ENCODE data around the gene DCP1B.

Gene DCP1B

GRCh38 chr12:1910468-1910867 is 93.8 kb downstream of the DCP1B start:
- H3K4me3 ChIP-seq (ENCODE audit: control insufficient read depth, low read depth, low read length) = no peak overlapping the region
- no peak for DNase-seq (ENCODE audit: low read depth)
- TF ChIP-seq CTCF (IDR thresholded peaks at IDR 0.05; ENCODE audit: control insufficient read depth, insufficient read depth, low read depth, low read length, missing control alignments) = no peak

- DNase-seq (ENCODE audit: low read depth) = no peak
- no peak overlapping the region for H3K4me3 ChIP-seq (ENCODE audit: control insufficient read depth, low read depth, low read length)
- TF ChIP-seq CTCF (IDR thresholded peaks at IDR 0.05; ENCODE audit: control insufficient read depth, insufficient read depth, low read depth, low read length, missing control alignments) = no peak
These were observed 95.5 kb downstream of the DCP1B start for GRCh38 chr12:1908758-1909157.

DNA sequence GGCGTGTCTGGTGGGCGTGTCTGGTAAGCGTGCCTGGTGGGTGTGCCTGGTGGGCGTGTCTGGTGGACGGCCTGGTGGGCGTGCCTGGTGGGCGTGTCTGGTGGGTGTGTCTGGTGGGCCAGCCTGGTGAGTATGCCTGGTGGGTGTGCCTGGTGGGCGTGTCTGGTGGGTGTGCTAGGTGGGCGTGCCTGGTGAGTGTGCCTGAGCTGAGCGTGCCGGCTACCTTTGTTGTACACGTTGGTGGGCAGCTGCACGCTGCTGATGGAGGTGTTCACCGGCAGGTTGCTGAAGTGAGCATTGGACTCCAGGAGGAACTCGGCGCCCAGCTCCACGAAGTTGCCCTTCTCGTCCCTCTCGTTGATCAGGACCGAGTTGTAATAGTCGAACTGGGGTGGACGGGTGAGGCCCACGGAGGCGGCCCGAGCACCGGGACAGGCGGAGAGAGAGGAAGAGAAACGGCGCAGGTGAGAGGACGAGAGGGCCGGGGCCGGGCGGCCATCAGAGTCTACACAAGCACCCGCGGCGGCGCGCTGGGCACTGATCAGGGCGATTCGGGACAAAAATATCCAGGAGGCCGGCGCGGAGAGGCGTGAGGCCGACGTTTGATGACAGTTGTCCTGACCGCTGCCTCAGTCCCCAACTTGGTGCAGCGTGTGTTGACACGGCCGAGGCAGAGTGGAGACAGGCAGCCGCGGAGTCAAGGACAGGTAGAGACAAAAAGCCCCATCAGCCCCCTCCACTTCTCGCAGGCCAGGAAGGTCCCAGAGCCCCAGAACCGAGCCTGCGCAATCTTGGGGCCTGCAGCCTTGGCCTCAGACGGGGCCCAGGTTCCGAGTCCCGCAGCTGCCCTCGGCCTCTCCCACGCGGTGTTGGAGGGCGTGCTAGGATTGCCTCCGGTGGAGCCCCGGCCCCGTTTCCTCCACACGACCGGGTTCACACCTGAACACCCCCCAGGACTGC is 96.3 kb downstream of the DCP1B start:
- H3K4me3 ChIP-seq (ENCODE audit: control insufficient read depth, low read depth, low read length) = no peak overlapping the region
- DNase-seq (ENCODE audit: low read depth) = no peak
- no peak for TF ChIP-seq CTCF (IDR thresholded peaks at IDR 0.05; ENCODE audit: control insufficient read depth, insufficient read depth, low read depth, low read length, missing control alignments)

GRCh38 chr12:1906579-1906978 is 97.7 kb downstream of the DCP1B start:
- no peak for DNase-seq (ENCODE audit: low read depth)
- no peak overlapping the region for H3K4me3 ChIP-seq (ENCODE audit: control insufficient read depth, low read depth, low read length)
- no peak for TF ChIP-seq CTCF (IDR thresholded peaks at IDR 0.05; ENCODE audit: control insufficient read depth, insufficient read depth, low read depth, low read length, missing control alignments)

DNA sequence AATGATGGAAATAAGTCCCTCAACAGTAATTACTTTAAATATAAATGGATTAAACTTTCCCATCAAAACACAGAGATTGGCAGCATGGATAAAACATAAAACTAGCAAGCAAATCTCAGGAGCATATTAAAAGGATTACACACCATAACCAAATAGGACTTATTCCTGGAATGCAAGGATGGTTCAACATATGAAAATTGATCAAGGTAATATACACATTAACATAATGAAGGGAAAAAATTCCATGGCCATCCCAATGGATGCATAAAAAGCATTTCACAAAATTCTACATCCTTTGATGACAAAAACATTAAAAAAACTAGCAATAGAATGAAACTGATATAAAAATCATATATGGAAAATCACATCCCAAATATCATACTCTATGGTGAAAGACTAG is 99.4 kb downstream of the DCP1B start:
- TF ChIP-seq CTCF (IDR thresholded peaks at IDR 0.05; ENCODE audit: control insufficient read depth, insufficient read depth, low read depth, low read length, missing control alignments) = no peak
- no peak for DNase-seq (ENCODE audit: low read depth)
- no peak overlapping the region for H3K4me3 ChIP-seq (ENCODE audit: control insufficient read depth, low read depth, low read length)

DNA sequence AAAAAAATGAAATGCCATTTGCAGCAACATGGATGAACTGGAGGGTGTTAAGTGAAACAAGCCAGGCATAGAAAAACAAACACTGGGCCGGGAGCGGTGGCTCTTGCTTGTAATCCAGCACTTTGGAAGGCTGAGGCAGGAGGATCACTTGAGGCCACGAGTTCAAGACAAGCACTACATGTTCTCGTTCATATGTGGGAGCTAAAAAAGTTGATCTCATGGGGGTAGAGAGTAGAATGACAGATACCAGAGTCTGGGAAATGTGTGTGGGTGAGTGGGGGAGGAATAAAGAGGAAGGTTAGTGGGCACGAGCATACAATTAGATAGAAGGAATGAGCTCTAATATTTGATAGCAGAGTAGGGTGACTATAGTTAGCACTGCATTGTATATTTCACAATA is 107.3 kb downstream of the DCP1B start:
- no peak for DNase-seq (ENCODE audit: low read depth)
- no peak overlapping the region for H3K4me3 ChIP-seq (ENCODE audit: control insufficient read depth, low read depth, low read length)
- no peak for TF ChIP-seq CTCF (IDR thresholded peaks at IDR 0.05; ENCODE audit: control insufficient read depth, insufficient read depth, low read depth, low read length, missing control alignments)
